ENCODE data around the gene CCS.
A peak's percentile ranks its signal among the peaks of the same experiment; 100 is the strongest.
"Not testable (repeated sequence)": the region's sequence is repeated elsewhere in the genome, so short reads cannot be mapped to it uniquely, and the experiment has no call there.

CCS gene

GRCh38 chr11:66606608-66607007 is 13.6 kb downstream of the CCS start:
- 84 to 96% methylated on average over 3 of the region's 3 CpGs for WGBS, 2 experiments
- peaks cover 12% of the 10 kb centered on the region for H3K36me3 ChIP-seq (ENCODE audit: control insufficient read depth, insufficient read depth, low read length)
- H3K4me1 ChIP-seq (ENCODE audit: control insufficient read depth, insufficient read depth, low read length); H3K9me3 ChIP-seq (ENCODE audit: control insufficient read depth, low read length); H3K27me3 ChIP-seq (ENCODE audit: control insufficient read depth, insufficient read depth, low read length, poor library complexity, severe bottlenecking); H3K4me3 ChIP-seq (ENCODE audit: insufficient read depth, low read depth, low read length); H3K27ac ChIP-seq (ENCODE audit: insufficient read depth, low read depth, low read length, poor library complexity, severe bottlenecking): not testable (repeated sequence)

- peaks cover 12% of the 10 kb centered on the region for H3K36me3 ChIP-seq (ENCODE audit: control insufficient read depth, insufficient read depth, low read length)
- H3K4me1 ChIP-seq (ENCODE audit: control insufficient read depth, insufficient read depth, low read length): no peaks in the 10 kb centered on the region
- H3K4me3 ChIP-seq (ENCODE audit: insufficient read depth, low read depth, low read length): no peak overlapping the region
- no peak overlapping the region for H3K27ac ChIP-seq (ENCODE audit: insufficient read depth, low read depth, low read length, poor library complexity, severe bottlenecking)
- WGBS, 2 experiments: 88 to 93% methylated on average over 8 of the region's 8 CpGs
- H3K27me3 ChIP-seq (ENCODE audit: control insufficient read depth, insufficient read depth, low read length, poor library complexity, severe bottlenecking): no peaks in the 10 kb centered on the region
- no peaks in the 10 kb centered on the region for H3K9me3 ChIP-seq (ENCODE audit: control insufficient read depth, low read length)
Observed at GRCh38 chr11:66607126-66607834, 14.3 kb downstream of the CCS start.

GRCh38 chr11:66609721-66610617 is 17.0 kb downstream of the CCS start:
- WGBS, 2 experiments: 85 to 87% methylated on average over 4 of the region's 4 CpGs
- no peaks in the 10 kb centered on the region for H3K4me1 ChIP-seq (ENCODE audit: control insufficient read depth, insufficient read depth, low read length)
- peaks cover 7% of the 10 kb centered on the region for H3K36me3 ChIP-seq (ENCODE audit: control insufficient read depth, insufficient read depth, low read length)
- no peaks in the 10 kb centered on the region for H3K27me3 ChIP-seq (ENCODE audit: control insufficient read depth, insufficient read depth, low read length, poor library complexity, severe bottlenecking)
- H3K4me3 ChIP-seq (ENCODE audit: insufficient read depth, low read depth, low read length): no peak overlapping the region
- H3K9me3 ChIP-seq (ENCODE audit: control insufficient read depth, low read length): no peaks in the 10 kb centered on the region
- H3K27ac ChIP-seq (ENCODE audit: insufficient read depth, low read depth, low read length, poor library complexity, severe bottlenecking): no peak overlapping the region

GRCh38 chr11:66612458-66612857 is 19.5 kb downstream of the CCS start:
- H3K27me3 ChIP-seq (ENCODE audit: control insufficient read depth, insufficient read depth, low read length, poor library complexity, severe bottlenecking): no peaks in the 10 kb centered on the region
- no peaks in the 10 kb centered on the region for H3K4me1 ChIP-seq (ENCODE audit: control insufficient read depth, insufficient read depth, low read length)
- 75 to 89% methylated on average over 1 of the region's 1 CpG for WGBS, 2 experiments
- H3K27ac ChIP-seq (ENCODE audit: insufficient read depth, low read depth, low read length, poor library complexity, severe bottlenecking): no peak overlapping the region
- H3K4me3 ChIP-seq (ENCODE audit: insufficient read depth, low read depth, low read length): no peak overlapping the region
- H3K9me3 ChIP-seq (ENCODE audit: control insufficient read depth, low read length): no peaks in the 10 kb centered on the region
- H3K36me3 ChIP-seq (ENCODE audit: control insufficient read depth, insufficient read depth, low read length): no peaks in the 10 kb centered on the region

GRCh38 chr11:66614073-66614472 is 21.1 kb downstream of the CCS start:
- WGBS, 2 experiments: 91 to 94% methylated on average over 13 of the region's 13 CpGs
- Histone ChIP-seq H3K27me3 (ENCODE audit: control insufficient read depth, insufficient read depth, low read length, poor library complexity, severe bottlenecking) (no peaks in the 10 kb centered on the region), H3K27ac (ENCODE audit: insufficient read depth, low read depth, low read length, poor library complexity, severe bottlenecking) (no peak overlapping the region)

GRCh38 chr11:66616379-66617154 is 23.6 kb downstream of the CCS start, which contains the start of gene RBM14:
Gene RBM14 (plus strand): TSS chr11:66616630. CDS start chr11:66616721, 91 bp downstream.
- Histone ChIP-seq H3K9me3 (ENCODE audit: control insufficient read depth, low read length) (no peaks in the 10 kb centered on the region), H3K27me3 (ENCODE audit: control insufficient read depth, insufficient read depth, low read length, poor library complexity, severe bottlenecking) (no peaks in the 10 kb centered on the region), H3K27ac (ENCODE audit: insufficient read depth, low read depth, low read length, poor library complexity, severe bottlenecking) (peak within 1 kb of the TSS; percentile 92), H3K4me1 (ENCODE audit: control insufficient read depth, insufficient read depth, low read length) (peaks cover 19% of the 10 kb centered on the region), H3K4me3 (ENCODE audit: insufficient read depth, low read depth, low read length) (peak within 1 kb of the TSS; percentile 77), H3K36me3 (ENCODE audit: control insufficient read depth, insufficient read depth, low read length) (peaks cover 13% of the 10 kb centered on the region)
- 0% methylated on average over 90 of the region's 90 CpGs for WGBS, 2 experiments

More at GRCh38 chr11:66614073-66614472, 21.1 kb downstream of the CCS start:
- no peak overlapping the region for H3K4me3 ChIP-seq (ENCODE audit: insufficient read depth, low read depth, low read length)
- H3K4me1 ChIP-seq (ENCODE audit: control insufficient read depth, insufficient read depth, low read length): peaks cover 10% of the 10 kb centered on the region
- H3K9me3 ChIP-seq (ENCODE audit: control insufficient read depth, low read length): no peaks in the 10 kb centered on the region
- H3K36me3 ChIP-seq (ENCODE audit: control insufficient read depth, insufficient read depth, low read length): peaks cover 10% of the 10 kb centered on the region

GRCh38 chr11:66617155-66617834 is 24.3 kb downstream of the CCS start:
- H3K4me1 ChIP-seq (ENCODE audit: control insufficient read depth, insufficient read depth, low read length): peaks cover 19% of the 10 kb centered on the region
- peak overlapping the region; percentile 88 for H3K27ac ChIP-seq (ENCODE audit: insufficient read depth, low read depth, low read length, poor library complexity, severe bottlenecking)
- peaks cover 13% of the 10 kb centered on the region for H3K36me3 ChIP-seq (ENCODE audit: control insufficient read depth, insufficient read depth, low read length)
- no peaks in the 10 kb centered on the region for H3K27me3 ChIP-seq (ENCODE audit: control insufficient read depth, insufficient read depth, low read length, poor library complexity, severe bottlenecking)
- WGBS, 2 experiments: 1 to 2% methylated on average over 38 of the region's 38 CpGs
- H3K4me3 ChIP-seq (ENCODE audit: insufficient read depth, low read depth, low read length): peak overlapping the region; percentile 77
- H3K9me3 ChIP-seq (ENCODE audit: control insufficient read depth, low read length): no peaks in the 10 kb centered on the region

GRCh38 chr11:66619080-66619554 is 26.1 kb downstream of the CCS start:
- 94% methylated on average over 4 of the region's 4 CpGs for WGBS, 2 experiments
- Histone ChIP-seq H3K4me1 (ENCODE audit: control insufficient read depth, insufficient read depth, low read length) (peaks cover 19% of the 10 kb centered on the region), H3K27me3 (ENCODE audit: control insufficient read depth, insufficient read depth, low read length, poor library complexity, severe bottlenecking) (no peaks in the 10 kb centered on the region), H3K9me3 (ENCODE audit: control insufficient read depth, low read length) (no peaks in the 10 kb centered on the region), H3K4me3 (ENCODE audit: insufficient read depth, low read depth, low read length) (peak overlapping the region; percentile 77), H3K27ac (ENCODE audit: insufficient read depth, low read depth, low read length, poor library complexity, severe bottlenecking) (no peak overlapping the region), H3K36me3 (ENCODE audit: control insufficient read depth, insufficient read depth, low read length) (peaks cover 24% of the 10 kb centered on the region)

GRCh38 chr11:66624450-66624849 is 31.5 kb downstream of the CCS start:
- Histone ChIP-seq H3K9me3 (ENCODE audit: control insufficient read depth, low read length) (no peaks in the 10 kb centered on the region), H3K4me1 (ENCODE audit: control insufficient read depth, insufficient read depth, low read length) (peaks cover 9% of the 10 kb centered on the region), H3K27ac (ENCODE audit: insufficient read depth, low read depth, low read length, poor library complexity, severe bottlenecking) (no peak overlapping the region), H3K36me3 (ENCODE audit: control insufficient read depth, insufficient read depth, low read length) (peaks cover 63% of the 10 kb centered on the region), H3K27me3 (ENCODE audit: control insufficient read depth, insufficient read depth, low read length, poor library complexity, severe bottlenecking) (no peaks in the 10 kb centered on the region), H3K4me3 (ENCODE audit: insufficient read depth, low read depth, low read length) (no peak overlapping the region)
- WGBS, 2 experiments: 95 to 96% methylated on average over 16 of the region's 16 CpGs
